HCT116 (cell line): ENCODE data around the gene LDLR. TPM values are rescaled to one million over a fixed set of nuclear protein-coding genes. Genes with fewer than 3 reads are reported as not detected.

Experiments used
- ATAC-seq: fragments of 200-7000 bp; cut with Tn5 transposase; 2 replicates; pipeline ENCODE4 v1.9.1; 2020; ENCODE audit warnings: mild to moderate bottlenecking, moderate library complexity
- BruUV-seq: library from RNA; stranded (reverse); fragments of 400-500 nt; replicated peaks from 2 replicates; lab custom pipeline; 2021; lab: Mats Ljungman, UMichigan
- CTCF ChIA-PET: fragments of 300-600 bp; sonication (Branson Sonifier 250); formaldehyde crosslinking; loops from one replicate; lab custom pipeline; 2021; ENCODE audit warnings: antibody characterized with exemption; lab: Charles Lee
- POLR2A ChIA-PET: fragments of 300-600, 350-600 bp; sonication (Branson Sonifier 250); formaldehyde crosslinking; loops from one replicate; lab custom pipeline; 2021; ENCODE audit warnings: antibody characterized with exemption; lab: Charles Lee
- RAD21 ChIA-PET, 2 experiments: fragments of 300-600 bp; sonication (Branson Sonifier 250); formaldehyde crosslinking; loops; one replicate each; lab custom pipeline; 2023; ENCODE audit warnings: low total read pairs in 2 of 2; ENCODE audit not compliant: uncharacterized antibody in 2 of 2, unreplicated experiment in 2 of 2, low non-redundant PET in 1 of 2; lab: Charles Lee
- DNase-seq: peaks from one replicate; pipeline ENCODE4 v3.0.0-alpha.2; 2010; ENCODE audit warnings: low read depth, low spot score
- H2AFZ ChIP-seq: fragments of 200-600 bp; shearing (Covaris generic), sonication (generic); 2 replicates; pipeline ENCODE4 v1.6.1; 2017; ENCODE audit warnings: low read depth, mixed run types, mixed read lengths, antibody characterized with exemption, low read length; ENCODE audit not compliant: poor library complexity, severe bottlenecking
- H3K27ac ChIP-seq: 2 replicates; pipeline ENCODE4 v1.5.1; 2012; ENCODE audit warnings: low read depth, low read length
- H3K27me3 ChIP-seq: fragments of 200-600 bp; sonication (generic); 2 replicates; pipeline ENCODE4 v1.6.1; 2016; ENCODE audit warnings: mixed run types, low read length, mixed read lengths; ENCODE audit not compliant: insufficient read depth
- H3K36me3 ChIP-seq, 2 experiments: fragments of 200-500 bp in 1 of 2; fragments of 200-600 bp in 1 of 2; sonication (Bioruptor generic) in 1 of 2; sonication (generic) in 1 of 2; 2 replicates each; pipeline versions ENCODE4 v1.5.1 to v1.6.1; 2014 to 2016; ENCODE audit warnings: low read length in 2 of 2, inconsistent platforms in 1 of 2, mixed read lengths in 1 of 2, mixed run types in 1 of 2; ENCODE audit not compliant: insufficient read depth in 2 of 2, control insufficient read depth in 1 of 2
- H3K4me1 ChIP-seq, 2 experiments: fragments of 200-600 bp in 1 of 2; sonication (generic) in 1 of 2; 2 replicates each; pipeline versions ENCODE4 v1.5.1 to v1.6.1; 2012 to 2017; ENCODE audit warnings: low read length in 2 of 2, inconsistent platforms in 1 of 2, mild to moderate bottlenecking in 1 of 2, mixed read lengths in 1 of 2, mixed run types in 1 of 2, moderate library complexity in 1 of 2; ENCODE audit not compliant: insufficient read depth in 2 of 2, control insufficient read depth in 1 of 2
- H3K4me2 ChIP-seq: fragments of 200-600 bp; sonication (generic); 2 replicates; pipeline ENCODE4 v1.6.1; 2017; ENCODE audit warnings: mixed run types, low read length, mixed read lengths
- H3K4me3 ChIP-seq, 2 experiments: fragments of 200-600 bp in 1 of 2; sonication (generic) in 1 of 2; replicated peaks in 1 of 2; 2 replicates each; pipeline ENCODE4 v1.5.1; 2011 to 2016; ENCODE audit warnings: low read length in 2 of 2, control low read depth in 1 of 2, low read depth in 1 of 2, mild to moderate bottlenecking in 1 of 2, mixed read lengths in 1 of 2, mixed run types in 1 of 2
- H3K79me2 ChIP-seq: fragments of 200-600 bp; sonication (generic); 2 replicates; pipeline ENCODE4 v1.6.1; 2017; ENCODE audit warnings: mild to moderate bottlenecking, mixed run types, low read length, moderate library complexity, mixed read lengths; ENCODE audit not compliant: insufficient read depth
- H3K9ac ChIP-seq: fragments of 200-600 bp; sonication (generic); 2 replicates; pipeline ENCODE4 v1.6.1; 2016; ENCODE audit warnings: low read length, mixed read lengths
- H3K9me2 ChIP-seq: fragments of 200-600 bp; sonication (generic), shearing (Covaris generic); 2 replicates; pipeline ENCODE4 v1.6.1; 2017; ENCODE audit warnings: mixed run types, mild to moderate bottlenecking, moderate library complexity; ENCODE audit not compliant: insufficient read depth
- H3K9me3 ChIP-seq, 2 experiments: fragments of 200-500 bp in 1 of 2; fragments of 200-600 bp in 1 of 2; sonication (Bioruptor generic) in 1 of 2; sonication (generic) in 1 of 2; 2 replicates each; pipeline ENCODE4 v1.6.1; 2014 to 2017; ENCODE audit warnings: low read length in 2 of 2, mixed read lengths in 2 of 2, inconsistent platforms in 1 of 2, low read depth in 1 of 2, mild to moderate bottlenecking in 1 of 2, mixed run types in 1 of 2, moderate library complexity in 1 of 2; ENCODE audit not compliant: control insufficient read depth in 1 of 2, insufficient read depth in 1 of 2
- H4K20me1 ChIP-seq: fragments of 200-600 bp; sonication (generic), shearing (Covaris generic); 2 replicates; pipeline ENCODE4 v1.6.1; 2017; ENCODE audit warnings: mixed run types, mild to moderate bottlenecking, moderate library complexity; ENCODE audit not compliant: insufficient read depth
- CBX3 ChIP-seq: IDR thresholded peaks from 2 replicates; pipeline ENCODE4 v1.6.1; 2012; ENCODE audit warnings: low read depth
- CEBPB ChIP-seq: IDR thresholded peaks from 2 replicates; pipeline ENCODE4 v1.6.1; 2012; ENCODE audit warnings: low read depth
- ELF1 ChIP-seq: IDR thresholded peaks from 2 replicates; pipeline ENCODE4 v1.6.1; 2012; ENCODE audit warnings: low read depth, borderline replicate concordance
- EZH2 ChIP-seq: fragments of 200-600 bp; sonication (generic); IDR thresholded peaks from 2 replicates; pipeline ENCODE4 v1.6.1; 2017; ENCODE audit warnings: antibody characterized with exemption, mixed run types
- FOSL1 ChIP-seq: IDR thresholded peaks from 2 replicates; pipeline ENCODE4 v1.6.1; 2012; ENCODE audit warnings: low read depth
- POLR2AphosphoS5 ChIP-seq: IDR thresholded peaks from 2 replicates; pipeline ENCODE4 v1.6.1; 2011; ENCODE audit warnings: mild to moderate bottlenecking, low read depth, low read length, moderate library complexity
- SP1 ChIP-seq: IDR thresholded peaks from 2 replicates; pipeline ENCODE4 v1.6.1; 2012; ENCODE audit warnings: low read depth
- TCF7L2 ChIP-seq: IDR thresholded peaks from 2 replicates; pipeline ENCODE4 v1.7.0; 2011; ENCODE audit warnings: borderline replicate concordance, inconsistent platforms; ENCODE audit not compliant: insufficient read depth, insufficient read length; ENCODE audit errors: extremely low read depth
- YY1 ChIP-seq: IDR thresholded peaks from 2 replicates; pipeline ENCODE4 v1.6.1; 2011; ENCODE audit warnings: low read length, low read depth, moderate library complexity, mild to moderate bottlenecking; ENCODE audit not compliant: insufficient replicate concordance; ENCODE audit errors: extremely low read depth
- ZFX ChIP-seq: fragments of 450-650 bp; IDR thresholded peaks from 2 replicates; pipeline ENCODE4 v1.6.1; 2017
- intact Hi-C: fragments of 100-400 bp; cut with micrococcal nuclease; formaldehyde crosslinking; loops from 2 replicates; pipeline ENCODE4 v1.10.0; 2022
- total RNA-seq: library from RNA; stranded (reverse); gene quantifications from one replicate; pipeline ENCODE4 v1.2.1, GENCODE V29; 2021; ENCODE audit not compliant: unreplicated experiment
- TF ChIP-seq, protein P1 (sequence below): IDR thresholded peaks from 2 replicates; pipeline ENCODE4 v1.6.1; 2011; ENCODE audit warnings: mild to moderate bottlenecking, low read length, moderate library complexity; ENCODE audit not compliant: insufficient replicate concordance; ENCODE audit errors: extremely low read depth
- TF ChIP-seq, protein P2 (sequence below): IDR thresholded peaks from 2 replicates; pipeline ENCODE4 v1.6.1; 2012
- TF ChIP-seq, protein P3 (sequence below): IDR thresholded peaks from 2 replicates; pipeline ENCODE4 v1.6.1; 2012

LDLR gene
- total RNA-seq, 1 experiment from 2014 or later: 92.4 TPM

DNA sequence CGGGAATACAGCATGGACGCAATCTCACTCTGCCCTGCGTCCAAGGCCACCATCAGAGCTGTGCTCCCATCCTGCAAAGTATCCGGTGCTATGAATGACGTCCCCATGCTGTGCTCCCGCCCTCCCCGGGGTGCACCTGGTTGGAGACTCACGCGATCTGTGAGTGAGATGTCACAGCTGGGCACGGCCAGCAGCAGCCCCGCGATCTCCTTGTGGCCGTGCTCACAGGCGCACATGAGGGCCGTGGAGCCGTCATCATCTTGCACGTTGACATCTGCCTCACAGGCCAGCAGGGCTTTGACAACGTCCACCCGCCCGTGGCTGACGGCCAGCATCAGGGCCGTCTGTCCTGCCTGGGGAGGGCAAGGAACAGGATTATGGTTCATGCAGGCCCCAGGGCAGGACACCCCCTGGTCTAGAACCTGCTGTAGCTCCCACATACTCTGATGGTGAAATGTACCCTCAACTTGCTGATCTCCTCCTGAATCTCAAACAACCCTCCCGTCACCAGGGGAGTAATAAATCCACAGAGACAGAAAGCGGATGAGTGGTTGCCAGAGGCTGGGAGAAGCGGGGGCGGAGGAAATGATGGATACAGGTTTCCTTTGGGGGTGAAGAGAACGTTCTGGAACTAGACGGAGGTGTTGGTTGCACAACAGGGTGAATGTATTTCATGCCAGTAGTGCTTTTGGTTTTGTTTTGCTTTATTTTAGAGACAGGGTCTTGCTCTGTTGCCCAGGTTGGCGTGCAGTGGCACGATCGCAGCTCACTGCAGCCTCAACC, 80.8 kb downstream of the LDLR start:
- POLR2A ChIA-PET: no interaction called here
- no peak overlapping the region for H2AFZ ChIP-seq
- TF ChIP-seq, protein P1, sequence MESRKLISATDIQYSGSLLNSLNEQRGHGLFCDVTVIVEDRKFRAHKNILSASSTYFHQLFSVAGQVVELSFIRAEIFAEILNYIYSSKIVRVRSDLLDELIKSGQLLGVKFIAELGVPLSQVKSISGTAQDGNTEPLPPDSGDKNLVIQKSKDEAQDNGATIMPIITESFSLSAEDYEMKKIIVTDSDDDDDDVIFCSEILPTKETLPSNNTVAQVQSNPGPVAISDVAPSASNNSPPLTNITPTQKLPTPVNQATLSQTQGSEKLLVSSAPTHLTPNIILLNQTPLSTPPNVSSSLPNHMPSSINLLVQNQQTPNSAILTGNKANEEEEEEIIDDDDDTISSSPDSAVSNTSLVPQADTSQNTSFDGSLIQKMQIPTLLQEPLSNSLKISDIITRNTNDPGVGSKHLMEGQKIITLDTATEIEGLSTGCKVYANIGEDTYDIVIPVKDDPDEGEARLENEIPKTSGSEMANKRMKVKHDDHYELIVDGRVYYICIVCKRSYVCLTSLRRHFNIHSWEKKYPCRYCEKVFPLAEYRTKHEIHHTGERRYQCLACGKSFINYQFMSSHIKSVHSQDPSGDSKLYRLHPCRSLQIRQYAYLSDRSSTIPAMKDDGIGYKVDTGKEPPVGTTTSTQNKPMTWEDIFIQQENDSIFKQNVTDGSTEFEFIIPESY: no peak
- TF ChIP-seq, all 23 proteins: peak for 0

DNA sequence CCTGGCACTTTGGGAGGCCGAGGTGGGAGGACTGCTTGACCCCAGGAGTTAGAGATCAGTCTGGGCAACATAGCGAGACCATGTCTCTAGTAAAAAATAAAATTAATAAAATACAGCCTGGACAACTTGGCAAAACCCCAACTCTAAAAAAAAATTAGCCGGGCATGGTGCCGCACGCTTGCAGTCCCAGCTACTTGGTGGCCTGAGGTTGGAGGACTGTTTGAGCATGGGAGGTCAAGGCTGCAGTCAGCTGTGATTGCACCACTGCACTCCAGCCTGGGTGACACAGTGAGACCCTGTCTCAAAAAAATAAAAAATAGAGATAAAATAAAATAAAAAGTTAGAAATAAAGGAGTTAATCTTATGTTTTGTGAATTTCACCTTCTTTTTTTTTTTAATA, 81.9 kb downstream of the LDLR start:
- H3K9ac ChIP-seq: no peak overlapping the region
- no peak overlapping the region for H3K4me3 ChIP-seq
- RAD21 ChIA-PET: no interaction called here
- no peaks in the 10 kb centered on the region for H3K27me3 ChIP-seq
- H4K20me1 ChIP-seq: no peaks in the 10 kb centered on the region
- DNase-seq (no peak), ATAC-seq (no peak)
- intact Hi-C loops: no loop called here
- H3K9me3 ChIP-seq: no peaks in the 10 kb centered on the region
- H3K4me1 ChIP-seq: peaks cover 0 to 16% of the 10 kb centered on the region in 2 experiments; a peak in 1 of 4 replicates
- no peak overlapping the region for H3K27ac ChIP-seq
- H3K36me3 ChIP-seq: peaks cover 2 to 14% of the 10 kb centered on the region in 2 experiments; a peak in 2 of 4 replicates
- no peaks in the 10 kb centered on the region for H3K79me2 ChIP-seq
- H3K9me2 ChIP-seq: no peaks in the 10 kb centered on the region
- CTCF ChIA-PET: no interaction called here
- no peak overlapping the region for H2AFZ ChIP-seq
- POLR2A ChIA-PET: interaction anchor here (1.3 to 1.4 kb wide), 2 partner anchors 9 to 14 kb away, joined by 3 to 5 read pairs; no protein-coding TSS in a partner anchor
- BruUV-seq: no TSS peak
- no peak overlapping the region for H3K4me2 ChIP-seq
- TF ChIP-seq, protein P2, sequence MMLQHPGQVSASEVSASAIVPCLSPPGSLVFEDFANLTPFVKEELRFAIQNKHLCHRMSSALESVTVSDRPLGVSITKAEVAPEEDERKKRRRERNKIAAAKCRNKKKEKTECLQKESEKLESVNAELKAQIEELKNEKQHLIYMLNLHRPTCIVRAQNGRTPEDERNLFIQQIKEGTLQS: no peak
- TF ChIP-seq SP1 (no peak), ELF1 (no peak), CEBPB (no peak), EZH2 (no peak), YY1 (no peak), FOSL1 (no peak), CBX3 (no peak), POLR2AphosphoS5 (no peak), ZFX (no peak), TCF7L2 (no peak)
- TF ChIP-seq, protein P3, sequence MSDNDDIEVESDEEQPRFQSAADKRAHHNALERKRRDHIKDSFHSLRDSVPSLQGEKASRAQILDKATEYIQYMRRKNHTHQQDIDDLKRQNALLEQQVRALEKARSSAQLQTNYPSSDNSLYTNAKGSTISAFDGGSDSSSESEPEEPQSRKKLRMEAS: no peak

More for the DNA sequence above, 80.8 kb downstream of the LDLR start:
- Histone ChIP-seq H3K4me2 (no peak overlapping the region), H4K20me1 (no peaks in the 10 kb centered on the region), H3K9me3 (no peaks in the 10 kb centered on the region), H3K9ac (no peak overlapping the region), H3K27ac (no peak overlapping the region), H3K27me3 (no peaks in the 10 kb centered on the region), H3K36me3 (peaks cover 3 to 10% of the 10 kb centered on the region in 2 experiments; a peak in 2 of 4 replicates), H3K4me3 (no peak overlapping the region), H3K9me2 (no peaks in the 10 kb centered on the region), H3K79me2 (no peaks in the 10 kb centered on the region), H3K4me1 (peaks cover 0 to 16% of the 10 kb centered on the region in 2 experiments; a peak in 1 of 4 replicates)
- intact Hi-C loops: no loop called here
- DNase-seq (no peak), ATAC-seq (no peak)
- no TSS peak for BruUV-seq
- RAD21 ChIA-PET: no interaction called here
- CTCF ChIA-PET: no interaction called here
